Common myeloid progenitor, CD34-positive (primary cell): ENCODE data around the gene ARHGAP26.

Experiments used
- CTCF ChIA-PET: fragments of 350-600 bp; sonication (Branson Sonifier 250); formaldehyde crosslinking; loops from one replicate; lab custom pipeline; 2021; ENCODE audit warnings: antibody characterized with exemption; lab: Charles Lee
- POLR2A ChIA-PET: fragments of 350-600 bp; sonication (Branson Sonifier 250); formaldehyde crosslinking; loops from one replicate; lab custom pipeline; 2021; ENCODE audit warnings: antibody characterized with exemption; lab: Charles Lee
- DNase-seq, 3 donors: peaks; one replicate each; pipeline versions ENCODE4 v3.0.0 to v3.0.0-alpha.2; 2013
- H3K27ac ChIP-seq, 2 experiments: 1 replicate in 1 of 2; 2 replicates in 1 of 2; pipeline ENCODE4 v1.7.0; 2013; ENCODE audit warnings: inconsistent platforms in 2 of 2, low read length in 2 of 2, mild to moderate bottlenecking in 2 of 2, low read depth in 1 of 2, moderate library complexity in 1 of 2; ENCODE audit not compliant: severe bottlenecking in 2 of 2, insufficient read depth in 1 of 2, poor library complexity in 1 of 2
- H3K27me3 ChIP-seq, 5 experiments: replicated peaks in 2 of 5; 1 replicate in 3 of 5; 2 replicates in 2 of 5; pipeline versions ENCODE4 v1.6.1 to v1.7.0; 2013; ENCODE audit warnings: low read length in 4 of 5, mild to moderate bottlenecking in 2 of 5, moderate library complexity in 2 of 5, inconsistent platforms in 1 of 5; ENCODE audit not compliant: insufficient read depth in 5 of 5, control insufficient read depth in 4 of 5
- H3K36me3 ChIP-seq, 4 experiments: 1 replicate in 2 of 4; 2 replicates in 2 of 4; pipeline versions ENCODE4 v1.6.1 to v1.7.0; 2013; ENCODE audit warnings: low read length in 3 of 4, control low read depth in 1 of 4, mild to moderate bottlenecking in 1 of 4; ENCODE audit not compliant: control insufficient read depth in 4 of 4, insufficient read depth in 4 of 4
- H3K4me1 ChIP-seq, 4 experiments: 1 replicate in 3 of 4; 2 replicates in 1 of 4; pipeline versions ENCODE4 v1.6.1 to v1.7.1; 2013; ENCODE audit warnings: low read length in 3 of 4, mild to moderate bottlenecking in 3 of 4, control low read depth in 1 of 4, inconsistent platforms in 1 of 4, moderate library complexity in 1 of 4; ENCODE audit not compliant: control insufficient read depth in 4 of 4, insufficient read depth in 4 of 4; ENCODE audit errors: control extremely low read depth in 1 of 4
- H3K4me3 ChIP-seq, 7 experiments: 1 replicate in 4 of 7; 2 replicates in 3 of 7; pipeline versions ENCODE4 v1.5.1 to v1.7.0; 2013; ENCODE audit warnings: mild to moderate bottlenecking in 7 of 7, low read length in 6 of 7, moderate library complexity in 6 of 7, inconsistent platforms in 2 of 7, low read depth in 2 of 7, control low read depth in 1 of 7; ENCODE audit not compliant: insufficient read depth in 4 of 7, control insufficient read depth in 1 of 7; ENCODE audit errors: extremely low read depth in 1 of 7
- H3K9me3 ChIP-seq, 5 experiments: 1 replicate in 4 of 5; 2 replicates in 1 of 5; pipeline versions ENCODE4 v1.6.1 to v1.7.1; 2013; ENCODE audit warnings: low read length in 4 of 5, mild to moderate bottlenecking in 2 of 5, inconsistent platforms in 1 of 5, low read depth in 1 of 5, moderate library complexity in 1 of 5; ENCODE audit not compliant: control insufficient read depth in 4 of 5, insufficient read depth in 2 of 5; ENCODE audit errors: control extremely low read depth in 1 of 5
- WGBS: methylation state at CpG from one replicate; pipeline ENCODE4 v1.1.5; 2013; ENCODE audit not compliant: insufficient coverage; 5-methylcytosine and 5-hydroxymethylcytosine counted together

Gene ARHGAP26

DNA sequence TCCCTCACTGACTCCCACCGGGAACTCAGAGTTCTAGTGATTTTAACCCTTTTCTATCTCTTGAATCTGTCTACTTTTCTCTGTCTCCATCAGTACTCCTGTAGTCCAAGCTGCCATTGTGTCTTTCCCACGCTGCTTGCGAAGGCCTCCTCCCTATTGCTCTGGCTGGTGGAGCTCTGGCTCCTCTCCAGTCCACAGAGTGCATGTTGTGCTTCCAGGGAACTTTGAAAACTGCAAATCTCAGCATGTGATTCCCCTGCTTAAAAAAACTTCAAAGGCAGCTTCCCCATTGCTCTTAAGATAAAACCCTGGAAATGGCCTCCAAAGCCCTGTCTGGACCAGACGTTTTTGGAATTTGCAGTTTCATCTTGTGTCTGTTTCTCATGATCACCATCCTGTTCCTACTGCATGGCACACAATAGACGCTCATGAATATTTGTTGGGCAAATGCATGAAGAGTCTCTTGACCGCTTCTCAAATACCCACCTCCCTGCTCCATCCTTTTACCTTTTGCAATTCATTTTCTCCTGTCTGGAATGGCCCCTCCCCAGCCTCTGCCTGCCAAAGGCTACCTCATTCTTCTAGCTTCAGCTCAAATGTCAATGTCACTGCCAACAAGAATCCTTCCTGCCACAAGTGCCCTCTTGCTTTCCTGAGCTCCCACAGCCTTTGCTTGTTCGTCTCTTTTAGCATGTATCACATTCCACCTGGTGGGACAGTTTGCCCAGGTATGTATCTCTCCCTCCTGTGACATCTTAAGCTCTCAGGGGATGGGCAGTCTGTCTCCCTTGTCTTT, 293.2 kb downstream of the ARHGAP26 start:
- H3K36me3 ChIP-seq = peaks cover 0 to 5% (median 1%) of the 10 kb centered on the region in 4 experiments
- H3K4me3 ChIP-seq = no peak overlapping the region
- H3K27ac ChIP-seq = no peak overlapping the region
- H3K9me3 ChIP-seq = no peaks in the 10 kb centered on the region
- peaks cover 3 to 12% (median 9%) of the 10 kb centered on the region in 4 experiments for H3K4me1 ChIP-seq
- over 99% methylated on average over 6 of the region's 7 CpGs for WGBS
- POLR2A ChIA-PET = no interaction called here
- no peaks in the 10 kb centered on the region for H3K27me3 ChIP-seq
- CTCF ChIA-PET = interaction anchor here (0.6 to 1.4 kb wide), 5 partner anchors 10 to 78 kb away, joined by 3 to 4 read pairs (median 3); no protein-coding TSS in a partner anchor
- no peak for DNase-seq

DNA sequence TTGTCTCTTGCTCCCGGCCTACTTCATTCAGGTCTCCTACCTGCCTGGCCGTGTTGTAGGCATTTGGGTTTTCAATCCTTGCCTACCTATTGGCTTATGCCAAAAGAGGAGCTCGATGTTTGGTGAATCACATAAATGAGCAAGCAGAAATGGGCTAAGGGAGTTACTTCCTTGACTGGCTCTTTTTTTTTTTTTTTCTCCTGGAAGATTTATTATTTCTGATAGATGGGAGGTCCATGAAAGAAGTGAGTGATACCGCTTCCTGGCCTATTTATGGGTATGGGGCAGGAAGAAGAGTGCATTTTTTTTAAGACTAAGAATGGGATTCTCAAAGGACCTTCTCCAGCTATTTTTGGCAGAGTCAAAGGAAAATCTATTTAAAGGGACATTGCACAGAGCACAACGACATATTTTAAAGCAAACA, 294.1 kb downstream of the ARHGAP26 start:
- ChIA-PET POLR2A (no interaction called here), CTCF (interaction anchor here (0.6 to 1.4 kb wide), 6 partner anchors 9 to 79 kb away, joined by 3 to 4 read pairs (median 3); no protein-coding TSS in a partner anchor)
- peak; percentile 5 to 60 (median 48) for DNase-seq
- H3K27me3 ChIP-seq = no peaks in the 10 kb centered on the region
- H3K36me3 ChIP-seq = peaks cover 0 to 6% (median 1%) of the 10 kb centered on the region in 4 experiments
- 29% methylated on average over 4 of the region's 5 CpGs for WGBS
- peaks cover 3 to 12% (median 9%) of the 10 kb centered on the region in 4 experiments for H3K4me1 ChIP-seq
- H3K4me3 ChIP-seq = peak overlapping the region in 1 of 7 experiments; percentile 25
- H3K27ac ChIP-seq = no peak overlapping the region
- no peaks in the 10 kb centered on the region for H3K9me3 ChIP-seq

DNA sequence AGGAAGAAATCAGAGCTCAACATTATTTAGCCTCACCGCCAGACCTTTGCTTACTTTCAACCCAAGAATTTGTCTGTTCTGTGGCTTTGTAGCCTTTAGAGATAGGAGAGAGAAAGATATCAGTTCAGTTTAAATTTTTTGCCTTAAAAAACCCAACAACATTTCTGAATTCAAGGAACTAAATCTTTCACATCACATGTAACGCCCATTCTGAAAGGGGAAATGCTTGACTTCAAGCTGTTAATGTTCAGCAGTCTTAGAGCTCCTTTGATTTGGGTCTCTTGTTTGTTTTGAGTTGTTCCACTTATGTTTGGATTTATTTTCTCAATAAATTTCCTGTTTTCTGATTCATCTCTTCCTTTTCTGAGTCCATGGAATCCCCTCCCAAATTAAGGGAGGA, 294.5 kb downstream of the ARHGAP26 start:
- CTCF ChIA-PET = interaction anchor here (0.9 to 1.4 kb wide), 5 partner anchors 9 to 80 kb away, joined by 3 to 4 read pairs (median 3); no protein-coding TSS in a partner anchor
- peak in 2 of 3 donors; percentile 49 to 65 for DNase-seq

DNA sequence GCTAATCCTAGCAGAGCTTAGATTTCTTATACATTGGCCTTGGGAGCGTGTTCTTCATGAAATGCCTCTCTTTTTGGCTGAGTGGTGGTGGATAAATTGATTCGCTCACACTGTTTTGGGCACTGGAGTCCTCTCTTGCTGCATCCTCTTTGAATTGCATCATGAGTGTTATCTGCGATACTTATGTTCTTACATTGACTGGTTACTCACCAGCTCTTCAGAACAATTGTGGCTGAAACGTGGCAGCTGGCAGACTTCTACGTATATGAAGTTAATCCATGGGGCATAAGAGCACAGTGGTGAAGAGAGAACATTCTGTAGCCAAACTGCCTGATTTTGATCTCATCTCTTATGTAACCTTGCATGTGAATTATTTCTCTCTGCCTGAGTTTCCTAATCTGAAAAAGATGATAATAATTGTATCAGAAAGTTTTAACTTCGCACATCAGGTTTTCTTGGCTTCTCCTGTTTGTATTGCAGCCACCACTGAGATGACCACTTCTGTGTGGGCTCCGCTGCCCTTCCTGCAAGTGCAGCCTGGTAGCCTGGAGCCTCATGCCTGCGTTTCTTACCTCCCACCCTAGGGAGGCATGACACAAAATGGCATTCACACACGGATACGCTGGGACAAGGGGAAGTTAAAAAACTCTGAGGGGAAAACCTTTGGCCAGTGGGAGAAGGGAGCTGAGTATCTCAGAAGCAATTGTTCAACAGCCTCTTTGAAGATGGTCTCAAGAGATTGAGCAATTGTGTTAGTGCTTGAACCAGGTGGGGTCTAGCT, 295.2 kb downstream of the ARHGAP26 start:
- Histone ChIP-seq H3K4me3 (no peak overlapping the region), H3K27me3 (no peaks in the 10 kb centered on the region), H3K9me3 (no peaks in the 10 kb centered on the region), H3K27ac (no peak overlapping the region), H3K4me1 (peaks cover 3 to 12% (median 9%) of the 10 kb centered on the region in 4 experiments), H3K36me3 (peaks cover 0 to 6% (median 1%) of the 10 kb centered on the region in 4 experiments)
- 96% methylated on average over 7 of the region's 10 CpGs for WGBS
- DNase-seq = no peak
- CTCF ChIA-PET = interaction anchor here (0.7 to 1.4 kb wide), 5 partner anchors 8 to 140 kb away, joined by 3 to 4 read pairs (median 3); no protein-coding TSS in a partner anchor
- POLR2A ChIA-PET = no interaction called here

More for the DNA sequence above, 294.5 kb downstream of the ARHGAP26 start:
- no peaks in the 10 kb centered on the region for H3K9me3 ChIP-seq
- peaks cover 0 to 6% (median 1%) of the 10 kb centered on the region in 4 experiments for H3K36me3 ChIP-seq
- no peaks in the 10 kb centered on the region for H3K27me3 ChIP-seq
- POLR2A ChIA-PET = no interaction called here
- H3K27ac ChIP-seq = no peak overlapping the region
- 0% methylated on average over 1 of the region's 2 CpGs for WGBS
- H3K4me1 ChIP-seq = peaks cover 3 to 12% (median 9%) of the 10 kb centered on the region in 4 experiments
- H3K4me3 ChIP-seq = peak overlapping the region in 1 of 7 experiments; percentile 25

DNA sequence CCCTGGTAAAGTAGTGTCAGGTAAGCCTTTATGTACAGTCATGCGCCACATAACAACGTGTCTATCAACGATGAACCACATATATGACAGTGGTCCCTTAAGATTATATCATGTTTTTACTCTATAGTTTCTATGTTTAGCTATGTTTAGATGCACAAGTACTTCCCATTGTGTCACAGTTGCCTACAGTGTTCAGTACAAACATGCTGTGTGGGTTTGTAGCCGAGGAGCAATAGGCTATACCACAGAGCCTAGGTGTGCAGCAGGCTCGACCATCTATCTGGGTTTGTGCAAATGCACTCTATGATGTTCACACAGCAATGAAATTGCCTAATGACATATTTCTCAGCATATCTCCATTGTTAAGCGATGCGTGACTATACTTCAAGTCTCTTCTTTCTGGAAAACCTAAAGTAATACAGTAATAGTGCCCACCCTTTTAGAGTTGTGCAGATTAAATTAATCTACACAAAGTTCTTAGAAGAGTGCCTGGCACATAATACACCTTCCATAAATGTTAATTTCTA, 295.9 kb downstream of the ARHGAP26 start:
- Histone ChIP-seq H3K27me3 (no peaks in the 10 kb centered on the region), H3K27ac (no peak overlapping the region), H3K9me3 (peaks cover 0 to 2% (median 0%) of the 10 kb centered on the region in 5 experiments), H3K4me1 (peaks cover 3 to 12% (median 9%) of the 10 kb centered on the region in 4 experiments), H3K36me3 (peaks cover 0 to 8% (median 1%) of the 10 kb centered on the region in 4 experiments), H3K4me3 (no peak overlapping the region)
- no peak for DNase-seq
- ChIA-PET CTCF (interaction anchor here (0.7 to 1.2 kb wide), 3 partner anchors 8 to 141 kb away, joined by 3 to 4 read pairs (median 3); no protein-coding TSS in a partner anchor), POLR2A (no interaction called here)
- WGBS = 100% methylated on average over 5 of the region's 7 CpGs

DNA sequence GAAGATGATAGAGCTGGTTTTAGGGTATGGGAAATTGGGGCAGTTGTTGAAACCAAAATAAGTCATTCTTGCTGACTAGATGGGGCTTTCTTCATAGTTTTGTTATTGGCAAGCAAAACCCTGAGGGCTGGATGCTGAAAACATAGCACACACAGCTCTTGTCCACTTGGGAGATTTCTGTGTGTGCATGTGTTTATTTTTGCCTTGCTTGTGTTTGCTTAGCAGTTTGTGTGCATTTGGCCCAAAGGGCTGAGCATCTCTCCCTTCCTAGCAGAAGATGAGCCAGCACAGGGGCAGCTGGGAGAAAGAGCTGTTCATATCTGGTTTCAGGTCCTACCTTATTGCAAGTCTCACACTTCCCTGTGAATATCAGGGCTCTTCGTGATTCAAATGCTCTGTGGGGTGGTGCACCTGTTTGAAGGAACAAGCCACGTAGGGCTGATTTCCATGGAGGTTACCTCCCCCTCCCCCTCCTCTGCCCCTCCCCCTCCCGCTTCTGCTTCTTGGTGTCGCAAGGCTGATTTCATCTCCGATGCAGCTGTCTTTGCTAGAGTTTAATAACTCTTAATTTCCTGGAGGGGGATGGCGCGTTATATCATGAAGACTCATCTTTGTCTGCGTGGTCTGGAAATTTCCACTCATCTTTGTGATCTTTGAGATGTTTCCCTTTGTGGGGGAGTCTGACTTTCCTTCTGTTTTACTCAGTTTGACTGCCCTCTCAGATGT, 296.5 kb downstream of the ARHGAP26 start:
- 93% methylated on average over 4 of the region's 8 CpGs for WGBS
- Histone ChIP-seq H3K9me3 (peaks cover 0 to 9% (median 0%) of the 10 kb centered on the region in 5 experiments), H3K4me1 (peaks cover 3 to 12% (median 9%) of the 10 kb centered on the region in 4 experiments), H3K36me3 (peaks cover 0 to 8% (median 1%) of the 10 kb centered on the region in 4 experiments), H3K4me3 (no peak overlapping the region), H3K27me3 (no peaks in the 10 kb centered on the region), H3K27ac (no peak overlapping the region)
- ChIA-PET CTCF (interaction anchor here (1.2 kb wide), 1 partner anchor 18 kb away, joined by 3 read pairs; no protein-coding TSS in a partner anchor), POLR2A (no interaction called here)
- DNase-seq = peak in 1 of 3 donors; percentile 14
